GM12874 (cell line): ENCODE results near the gene CCIN.

Source experiments
- CTCF ChIP-seq: IDR thresholded peaks from 2 replicates; pipeline ENCODE4 v1.5.1; 2011; ENCODE audit warnings: low read depth, mild to moderate bottlenecking, control low read depth, low read length, moderate library complexity; ENCODE audit not compliant: insufficient read depth

CCIN gene

DNA sequence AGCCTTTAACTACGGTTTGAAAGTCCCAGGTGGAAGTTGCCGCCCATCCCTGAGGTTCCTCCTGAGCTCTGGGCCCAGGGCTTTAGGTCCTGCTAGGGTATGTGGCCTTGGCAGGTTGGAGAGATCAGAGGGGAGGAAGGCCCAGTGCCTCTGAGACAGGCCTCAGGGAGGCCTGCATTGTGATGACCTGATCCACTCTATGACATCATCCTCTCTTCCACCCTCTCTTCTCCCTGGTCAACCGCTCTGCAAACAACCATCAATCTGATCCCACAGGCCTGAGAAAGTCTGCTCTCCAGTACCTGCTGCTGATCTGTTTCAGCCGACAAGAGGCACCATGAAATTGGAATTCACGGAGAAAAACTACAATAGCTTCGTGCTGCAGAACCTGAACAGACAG is at the start of gene CCIN:
Gene CCIN (plus strand): TSS at position 223 of the 400 bp plus-strand sequence. CDS start 115 bp downstream, at position 338.
- no peak for TF ChIP-seq CTCF

DNA sequence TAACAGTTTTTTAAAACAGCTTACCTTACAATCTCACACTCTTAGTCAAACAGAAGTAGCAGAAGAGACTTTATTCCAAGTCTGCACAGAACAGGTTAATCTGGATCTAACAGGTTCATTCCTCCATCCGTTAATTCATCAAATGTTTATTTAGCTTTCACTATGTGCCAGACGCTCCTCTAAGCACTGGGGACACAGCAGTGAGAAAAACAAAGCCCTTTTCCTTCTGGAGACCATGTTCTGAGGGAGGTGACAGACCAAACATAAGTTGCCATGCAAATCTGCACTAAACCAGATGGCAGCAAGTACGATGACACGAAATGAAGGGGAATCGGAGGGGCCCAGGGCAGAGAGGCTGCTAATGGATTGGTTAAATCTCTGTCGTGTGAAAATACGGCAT is 49.7 kb upstream of the CCIN start:
- no peak for TF ChIP-seq CTCF

GRCh38 chr9:36120705-36121104 is 48.5 kb upstream of the CCIN start:
- no peak for TF ChIP-seq CTCF

DNA sequence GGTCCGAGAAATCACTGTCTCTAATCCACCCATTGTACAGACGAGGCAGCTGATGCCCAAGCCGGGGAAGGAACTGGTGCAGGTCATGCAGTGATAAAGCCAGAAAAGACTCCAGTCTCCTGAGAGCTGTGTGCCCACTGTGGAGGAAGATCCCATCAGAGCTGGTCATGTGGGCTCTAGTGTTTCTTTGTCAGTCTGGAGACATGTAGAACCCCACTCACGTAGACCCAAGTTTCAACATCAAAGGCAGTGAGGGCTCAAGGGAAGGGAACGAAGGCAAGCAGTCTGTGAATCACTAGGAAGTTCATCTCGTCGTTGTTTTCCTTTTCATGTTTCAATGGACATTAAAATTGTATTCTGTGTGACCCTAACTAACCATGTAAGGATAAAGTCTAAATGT is 47.2 kb upstream of the CCIN start:
- TF ChIP-seq CTCF = no peak

DNA sequence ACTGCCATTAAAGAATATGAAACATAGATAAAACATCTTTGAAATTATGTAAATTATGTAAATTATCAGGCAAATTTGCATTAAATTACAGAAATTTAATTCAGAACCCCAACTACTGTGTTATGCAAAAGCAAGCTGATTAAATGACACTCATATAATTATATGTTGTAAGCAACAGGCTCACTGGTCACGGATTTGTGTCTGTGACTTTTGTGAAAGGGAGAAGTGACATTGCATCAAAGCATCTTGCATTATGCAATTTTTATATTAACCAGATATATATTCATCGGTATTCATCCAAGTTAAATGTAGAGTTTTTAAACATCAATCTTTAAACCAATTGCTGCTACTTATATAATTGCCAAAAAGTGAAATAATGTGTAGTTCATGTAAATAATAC is 45.7 kb upstream of the CCIN start:
- TF ChIP-seq CTCF = no peak

DNA sequence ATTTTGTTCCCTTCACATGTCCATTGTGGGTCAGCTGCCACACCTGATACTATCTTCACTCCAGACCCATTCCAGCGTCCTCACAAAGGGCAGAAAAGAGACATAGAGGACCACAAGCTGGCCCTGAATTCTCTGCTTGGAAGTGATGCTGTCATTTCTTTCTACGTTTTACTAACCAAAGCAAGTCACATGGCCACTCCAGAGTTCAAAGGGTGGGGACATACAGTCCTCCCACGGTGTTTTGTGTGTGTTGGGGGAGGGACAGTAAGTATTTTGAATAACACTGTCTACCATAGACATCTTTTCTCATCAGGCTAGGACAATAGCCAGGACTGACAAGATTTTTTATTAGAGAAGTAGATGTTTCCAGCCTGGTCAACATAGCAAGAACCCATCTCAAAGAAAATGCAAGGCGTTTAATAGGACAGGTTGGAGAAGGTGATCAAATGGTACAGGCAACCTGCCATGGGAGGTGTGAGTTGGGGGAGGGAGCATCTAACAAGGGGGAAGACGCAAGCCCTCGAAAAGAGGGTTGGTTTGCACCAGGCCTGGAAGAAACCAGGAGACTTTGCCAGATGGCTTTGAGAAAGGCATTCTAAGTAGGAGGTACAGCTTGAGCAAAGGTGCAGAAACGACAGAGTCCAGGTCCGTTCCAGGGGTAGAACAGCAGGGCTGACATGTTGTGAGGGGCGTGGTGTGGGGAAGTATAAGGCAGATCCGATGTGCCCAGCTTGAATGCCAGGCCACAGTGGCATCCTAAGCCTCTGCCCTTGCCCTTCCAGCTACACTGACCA is 43.9 kb upstream of the CCIN start:
- no peak for TF ChIP-seq CTCF

GRCh38 chr9:36126016-36126730 is 43.0 kb upstream of the CCIN start:
- no peak for TF ChIP-seq CTCF
